Neuronal stem cell (in vitro differentiated cells): Measurements from ENCODE around the gene TRIM62.

Source experiments
- DNase-seq: peaks from one replicate; pipeline ENCODE4 v3.0.0-alpha.2; 2013; ENCODE audit warnings: low spot score
- H2AFZ ChIP-seq: one replicate; pipeline ENCODE4 v1.6.1; 2013; ENCODE audit warnings: mild to moderate bottlenecking, low read length, inconsistent platforms
- H2AK5ac ChIP-seq: 2 replicates; pipeline ENCODE4 v1.6.1; 2013; ENCODE audit warnings: low read depth, mild to moderate bottlenecking, inconsistent platforms, low read length, moderate library complexity, mixed read lengths
- H2BK120ac ChIP-seq: 2 replicates; pipeline ENCODE4 v1.6.1; 2013; ENCODE audit warnings: low read depth, mild to moderate bottlenecking, inconsistent platforms, low read length, moderate library complexity, mixed read lengths
- H2BK12ac ChIP-seq: one replicate; pipeline ENCODE4 v1.6.1; 2013; ENCODE audit warnings: low read length, inconsistent platforms
- H2BK15ac ChIP-seq: 2 replicates; pipeline ENCODE4 v1.6.1; 2013; ENCODE audit warnings: mild to moderate bottlenecking, low read length, inconsistent platforms, mixed read lengths
- H2BK5ac ChIP-seq: one replicate; pipeline ENCODE4 v1.6.1; 2013; ENCODE audit warnings: inconsistent platforms, mild to moderate bottlenecking, low read length, moderate library complexity
- H3K14ac ChIP-seq: one replicate; pipeline ENCODE4 v1.6.1; 2013; ENCODE audit warnings: low read length, inconsistent platforms
- H3K18ac ChIP-seq: 2 replicates; pipeline ENCODE4 v1.6.1; 2013; ENCODE audit warnings: low read length, inconsistent platforms
- H3K23ac ChIP-seq: 2 replicates; pipeline ENCODE4 v1.6.1; 2013; ENCODE audit warnings: low read depth, mild to moderate bottlenecking, mixed read lengths, low read length, inconsistent platforms; ENCODE audit not compliant: poor library complexity
- H3K27ac ChIP-seq: replicated peaks from 3 replicates; pipeline ENCODE4 v1.5.1; 2013; ENCODE audit warnings: low read length, inconsistent platforms
- H3K27me3 ChIP-seq, 3 experiments: 2 replicates each; pipeline ENCODE4 v1.6.1; 2013; ENCODE audit warnings: low read length in 3 of 3, mild to moderate bottlenecking in 2 of 3, inconsistent platforms in 1 of 3, low read depth in 1 of 3, mixed read lengths in 1 of 3, moderate library complexity in 1 of 3; ENCODE audit not compliant: control insufficient read depth in 3 of 3, insufficient read depth in 3 of 3
- H3K36me3 ChIP-seq, 2 donors: replicated peaks in 1 of 2; 2 replicates each; pipeline ENCODE4 v1.6.1; 2013; ENCODE audit warnings: low read length in 2 of 2; ENCODE audit not compliant: control insufficient read depth in 2 of 2, insufficient read depth in 2 of 2
- H3K4ac ChIP-seq: 2 replicates; pipeline ENCODE4 v1.6.1; 2013; ENCODE audit warnings: inconsistent platforms, mild to moderate bottlenecking, low read length, moderate library complexity
- H3K4me1 ChIP-seq, 2 donors: 1 replicate in 1 of 2; 2 replicates in 1 of 2; pipeline ENCODE4 v1.6.1; 2013; ENCODE audit warnings: low read length in 2 of 2, low read depth in 1 of 2; ENCODE audit not compliant: control insufficient read depth in 2 of 2, insufficient read depth in 1 of 2
- H3K4me2 ChIP-seq: one replicate; pipeline ENCODE4 v1.6.1; 2013; ENCODE audit warnings: mild to moderate bottlenecking, low read length, inconsistent platforms; ENCODE audit not compliant: insufficient read depth, poor library complexity, severe bottlenecking
- H3K4me3 ChIP-seq, 2 donors: 2 replicates each; pipeline ENCODE4 v1.5.1; 2013; ENCODE audit warnings: low read length in 2 of 2, mild to moderate bottlenecking in 2 of 2, inconsistent platforms in 1 of 2, moderate library complexity in 1 of 2
- H3K79me1 ChIP-seq: one replicate; pipeline ENCODE4 v1.6.1; 2013; ENCODE audit warnings: low read depth, mild to moderate bottlenecking, inconsistent platforms, low read length, moderate library complexity
- H3K9ac ChIP-seq: one replicate; pipeline ENCODE4 v1.6.1; 2013; ENCODE audit warnings: mild to moderate bottlenecking, low read depth, low read length, inconsistent platforms; ENCODE audit not compliant: poor library complexity
- H3K9me3 ChIP-seq, 2 donors: replicated peaks in 1 of 2; 2 replicates each; pipeline versions ENCODE3 to v1.6.1; 2013; ENCODE audit warnings: low read length in 2 of 2, mild to moderate bottlenecking in 2 of 2, inconsistent platforms in 1 of 2, low read depth in 1 of 2, mixed read lengths in 1 of 2, moderate library complexity in 1 of 2; ENCODE audit not compliant: control insufficient read depth in 2 of 2, insufficient read depth in 1 of 2
- H4K8ac ChIP-seq: one replicate; pipeline ENCODE4 v1.6.1; 2013; ENCODE audit warnings: low read depth, mild to moderate bottlenecking, inconsistent platforms, low read length, moderate library complexity
- H4K91ac ChIP-seq: one replicate; pipeline ENCODE4 v1.6.1; 2013; ENCODE audit warnings: low read length, low read depth, mild to moderate bottlenecking, inconsistent platforms; ENCODE audit not compliant: poor library complexity
- WGBS, 2 donors: extraction: QIAGEN DNeasy Blood & Tissue Kit; methylation state at CpG; one replicate each; pipeline ENCODE4 v1.1.7; 2013; ENCODE audit warnings: missing lambda C conversion rate in 2 of 2, mixed read lengths in 1 of 2; ENCODE audit not compliant: insufficient read length in 2 of 2, insufficient replicate concordance in 1 of 2; ENCODE audit errors: extremely low coverage in 2 of 2; 5-methylcytosine and 5-hydroxymethylcytosine counted together

The TRIM62 gene

DNA sequence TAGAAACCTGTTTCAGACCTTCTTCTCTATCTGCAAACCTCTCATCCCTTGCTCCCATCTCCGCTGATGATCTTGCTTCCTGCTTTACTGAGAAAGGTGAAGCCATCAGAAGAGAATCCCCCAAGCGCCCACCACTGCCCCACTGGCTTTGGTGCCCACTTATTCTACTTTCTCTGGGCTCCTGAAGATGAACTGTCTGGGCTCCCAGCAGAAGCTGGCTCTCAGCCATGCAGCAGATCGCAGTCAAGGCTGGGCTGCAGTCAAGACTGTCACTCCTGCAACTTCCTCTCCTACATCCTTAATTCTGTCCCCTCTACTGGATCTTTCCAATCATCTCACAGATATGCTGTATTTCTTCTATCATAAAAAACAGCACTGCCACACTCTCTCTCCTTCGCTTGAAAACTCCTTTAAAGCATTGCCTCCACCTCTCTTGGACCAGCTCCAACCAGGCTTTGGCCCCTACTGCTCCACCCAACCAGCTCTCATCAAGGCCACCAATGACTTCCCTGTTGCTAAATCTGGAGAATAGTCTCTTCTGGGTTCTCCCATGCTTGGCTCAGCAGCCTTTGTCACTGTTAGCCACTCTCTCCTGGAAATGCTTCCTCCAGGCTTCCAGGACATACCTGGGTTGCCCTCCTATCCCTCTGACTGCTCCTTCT is 25.8 kb downstream of the TRIM62 start:
- Histone ChIP-seq H3K4me2 (no peak overlapping the region), H4K8ac (no peak overlapping the region), H3K27me3 (no peaks in the 10 kb centered on the region), H2BK12ac (peak overlapping the region; percentile 30), H2BK5ac (no peak overlapping the region), H3K14ac (no peak overlapping the region), H3K36me3 (peaks cover 3 to 59% of the 10 kb centered on the region in 2 donors), H3K79me1 (peaks cover 3% of the 10 kb centered on the region), H3K4me3 (no peak overlapping the region), H3K9ac (no peak overlapping the region), H2AFZ (no peak overlapping the region), H3K9me3 (no peaks in the 10 kb centered on the region), H3K4me1 (peaks cover 32 to 34% of the 10 kb centered on the region in 2 donors), H3K23ac (no peak overlapping the region), H3K18ac (peak overlapping the region; percentile 5), H3K4ac (no peak overlapping the region), H4K91ac (no peak overlapping the region), H2BK15ac (no peak overlapping the region), H3K27ac (no peak overlapping the region), H2BK120ac (no peak overlapping the region), H2AK5ac (no peak overlapping the region)
- no peak for DNase-seq
- WGBS, 2 donors = no CpG with 5 or more reads among the region's 4 CpGs

DNA sequence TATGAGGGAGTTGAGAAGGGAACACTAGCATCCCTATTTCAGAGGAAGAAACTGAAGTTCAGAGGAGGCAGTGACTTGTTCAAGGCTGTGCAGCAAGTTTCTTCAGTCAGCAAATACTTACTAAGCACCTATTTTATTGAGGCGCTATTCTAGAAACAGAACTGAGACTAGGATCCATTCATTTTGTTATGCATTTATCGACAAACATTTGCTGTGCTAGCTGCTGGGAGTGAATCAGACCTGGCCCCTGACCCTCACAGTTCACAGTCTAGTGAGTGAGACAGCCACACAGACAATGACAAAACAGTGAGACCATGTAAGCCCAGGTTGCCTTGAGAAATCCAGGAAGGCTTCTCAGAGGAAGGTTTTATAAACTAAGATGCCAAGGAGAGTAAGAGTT is 28.2 kb downstream of the TRIM62 start:
- Histone ChIP-seq H2AFZ (no peak overlapping the region), H3K23ac (no peak overlapping the region), H4K91ac (no peak overlapping the region), H3K4me3 (no peak overlapping the region), H3K9me3 (no peaks in the 10 kb centered on the region), H3K4ac (no peak overlapping the region), H3K4me2 (no peak overlapping the region), H2BK120ac (no peak overlapping the region), H3K18ac (no peak overlapping the region), H3K36me3 (peaks cover 3 to 67% of the 10 kb centered on the region in 2 donors), H3K27me3 (no peaks in the 10 kb centered on the region), H2BK15ac (no peak overlapping the region), H3K4me1 (peaks cover 35 to 36% of the 10 kb centered on the region in 2 donors), H2BK12ac (no peak overlapping the region), H2BK5ac (no peak overlapping the region), H2AK5ac (peak overlapping the region; percentile 23), H3K9ac (no peak overlapping the region), H3K79me1 (no peaks in the 10 kb centered on the region), H4K8ac (no peak overlapping the region), H3K27ac (peak overlapping the region; percentile 46), H3K14ac (no peak overlapping the region)
- DNase-seq = no peak
- no CpG with 5 or more reads among the region's 2 CpGs for WGBS, 2 donors

DNA sequence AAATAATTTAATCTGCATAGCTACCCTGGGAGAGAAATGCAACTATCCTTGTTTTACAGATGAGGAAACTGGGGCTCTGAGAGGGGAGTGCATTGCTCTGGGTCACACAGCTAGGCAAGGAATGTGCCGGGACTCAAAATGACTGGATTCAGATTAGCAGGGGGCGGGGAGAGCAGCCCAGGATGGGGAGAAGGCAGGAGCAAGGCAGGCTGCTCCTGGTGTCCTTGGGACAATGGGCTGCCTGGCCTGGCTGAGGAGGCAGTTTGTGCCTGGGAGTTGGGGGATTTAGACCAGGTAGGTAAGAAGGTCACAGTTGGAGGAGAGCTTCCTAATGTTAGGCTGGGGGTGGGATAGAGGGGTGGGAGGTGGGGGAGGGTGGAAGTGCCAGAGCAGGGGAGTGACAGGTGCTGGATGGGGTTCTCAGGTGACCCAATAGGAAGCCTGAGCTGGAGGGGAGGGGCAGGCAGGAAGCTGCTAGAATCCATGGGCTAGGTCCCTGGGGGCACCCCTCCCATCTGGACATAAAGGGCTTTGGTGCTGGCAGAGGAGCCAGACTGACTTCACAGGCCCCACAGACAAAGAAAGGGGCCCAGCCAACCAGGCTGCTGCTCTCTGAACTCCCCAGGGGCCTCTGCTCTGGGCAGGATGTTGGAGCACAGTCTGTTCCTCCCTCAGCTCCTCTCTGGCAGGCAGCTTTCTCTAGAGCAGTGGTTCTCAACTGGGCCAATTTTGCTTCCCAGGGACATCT is 29.0 kb downstream of the TRIM62 start:
- Histone ChIP-seq H3K4me1 (peaks cover 35 to 36% of the 10 kb centered on the region in 2 donors), H3K4ac (no peak overlapping the region), H3K4me2 (no peak overlapping the region), H4K91ac (no peak overlapping the region), H2AK5ac (peak overlapping the region; percentile 23), H2BK5ac (no peak overlapping the region), H3K9ac (no peak overlapping the region), H3K9me3 (no peaks in the 10 kb centered on the region), H4K8ac (no peak overlapping the region), H3K27ac (peak overlapping the region; percentile 46), H2BK120ac (no peak overlapping the region), H2BK15ac (peak overlapping the region; percentile 6), H3K4me3 (no peak overlapping the region), H3K14ac (no peak overlapping the region), H3K27me3 (no peaks in the 10 kb centered on the region), H3K36me3 (peaks cover 0 to 67% of the 10 kb centered on the region in 2 donors), H2BK12ac (no peak overlapping the region), H3K79me1 (no peaks in the 10 kb centered on the region), H3K18ac (peak overlapping the region; percentile 63), H2AFZ (no peak overlapping the region), H3K23ac (no peak overlapping the region)
- no peak for DNase-seq
- no CpG with 5 or more reads among the region's 2 CpGs for WGBS, 2 donors

DNA sequence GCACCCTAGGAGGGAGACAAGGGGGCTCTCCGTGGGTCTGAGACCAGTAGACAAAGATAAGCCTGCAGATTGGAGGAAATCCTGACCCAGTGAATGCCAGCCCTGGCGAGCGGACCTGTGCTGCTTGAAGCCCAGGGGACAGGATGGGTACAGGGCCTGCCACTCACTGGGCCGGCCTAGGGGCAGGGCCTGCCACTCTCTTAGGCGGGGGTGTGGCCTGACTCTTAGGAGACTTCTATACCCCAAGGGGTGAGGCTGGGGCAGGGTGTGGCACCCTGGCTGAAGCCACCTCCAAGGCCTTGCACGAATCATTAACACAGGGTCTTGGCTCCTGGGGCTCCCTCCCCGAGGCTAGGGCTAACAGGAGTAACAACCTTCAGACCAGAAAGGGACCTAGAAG is 30.7 kb downstream of the TRIM62 start:
- H3K4me2 ChIP-seq = no peak overlapping the region
- no peak overlapping the region for H4K8ac ChIP-seq
- H3K9me3 ChIP-seq = no peaks in the 10 kb centered on the region
- H2AFZ ChIP-seq = no peak overlapping the region
- no peak overlapping the region for H3K14ac ChIP-seq
- no peak overlapping the region for H3K4me3 ChIP-seq
- peaks cover 2 to 70% of the 10 kb centered on the region in 2 donors for H3K36me3 ChIP-seq
- H3K9ac ChIP-seq = no peak overlapping the region
- peak overlapping the region; percentile 2 for H2BK12ac ChIP-seq
- H2AK5ac ChIP-seq = peak overlapping the region; percentile 5
- peaks cover 28 to 35% of the 10 kb centered on the region in 2 donors for H3K4me1 ChIP-seq
- H3K27ac ChIP-seq = no peak overlapping the region
- no peak overlapping the region for H2BK15ac ChIP-seq
- H3K23ac ChIP-seq = no peak overlapping the region
- no peak overlapping the region for H2BK5ac ChIP-seq
- no CpG with 5 or more reads among the region's 7 CpGs for WGBS, 2 donors
- no peak overlapping the region for H2BK120ac ChIP-seq
- H3K79me1 ChIP-seq = no peaks in the 10 kb centered on the region
- H3K18ac ChIP-seq = peak overlapping the region; percentile 1
- H4K91ac ChIP-seq = no peak overlapping the region
- H3K4ac ChIP-seq = no peak overlapping the region
- no peaks in the 10 kb centered on the region for H3K27me3 ChIP-seq
- no peak for DNase-seq
